Sigmoid colon (tissue), 4 donors: ENCODE results near the gene PLEKHA8.

Source experiments
- CTCF ChIP-seq, 4 experiments: fragments of 450-650 bp in 3 of 4; fragments of 200-600 bp in 1 of 4; IDR thresholded peaks; one replicate each; pipeline ENCODE4 v1.5.1; 2016 to 2019; ENCODE audit warnings: antibody characterized with exemption in 4 of 4, mild to moderate bottlenecking in 3 of 4, moderate library complexity in 2 of 4
- POLR2A ChIP-seq, 2 donors: fragments of 450-650 bp; IDR thresholded peaks; one replicate each; pipeline ENCODE4 v1.6.1; 2016; ENCODE audit warnings: antibody characterized with exemption in 2 of 2, mild to moderate bottlenecking in 2 of 2, moderate library complexity in 2 of 2
- POLR2AphosphoS5 ChIP-seq, 4 donors: sonication (generic); formaldehyde crosslinking; IDR thresholded peaks; one replicate each; pipeline ENCODE4 v1.6.1; 2017; ENCODE audit warnings: antibody characterized with exemption in 4 of 4

- TF ChIP-seq CTCF (IDR thresholded peaks at IDR 0.05) (no peak), POLR2A (IDR thresholded peaks at IDR 0.05) (no peak), POLR2AphosphoS5 (IDR thresholded peaks at IDR 0.05) (no peak)
These were observed 12.7 kb downstream of the PLEKHA8 start for GRCh38 chr7:30040938-30041337.
